ENCODE data around the gene MTERF4. TPM values are rescaled to one million over a fixed set of nuclear protein-coding genes. Genes with fewer than 3 reads are reported as not detected.

The MTERF4 gene, protein sequence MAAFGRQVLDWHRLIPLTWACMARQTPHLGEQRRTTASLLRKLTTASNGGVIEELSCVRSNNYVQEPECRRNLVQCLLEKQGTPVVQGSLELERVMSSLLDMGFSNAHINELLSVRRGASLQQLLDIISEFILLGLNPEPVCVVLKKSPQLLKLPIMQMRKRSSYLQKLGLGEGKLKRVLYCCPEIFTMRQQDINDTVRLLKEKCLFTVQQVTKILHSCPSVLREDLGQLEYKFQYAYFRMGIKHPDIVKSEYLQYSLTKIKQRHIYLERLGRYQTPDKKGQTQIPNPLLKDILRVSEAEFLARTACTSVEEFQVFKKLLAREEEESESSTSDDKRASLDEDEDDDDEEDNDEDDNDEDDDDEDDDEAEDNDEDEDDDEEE
- total RNA-seq, result 10 to 100 TPM; 27.3 to 39.0 (median 32.6) TPM
- polyA plus RNA-seq, result 10 to 100 TPM; 31.8 to 48.0 (median 32.8) TPM
- long read RNA-seq, donor 1, transcript MTERF4-202 (4 exons, 1,637 nt), result major isoform, 29 of 38 reads
- long read RNA-seq, donor 1, partial matches to known transcripts, result 0 of 38 reads
- long read RNA-seq, donor 1, other reads (novel, unspliced or antisense), result 7 of 38 reads
- long read RNA-seq, donor 2, full-length matches to known transcripts, result 52 of 60 reads
- long read RNA-seq, donor 2, partial matches to known transcripts, result 1 of 60 reads
- long read RNA-seq, donor 2, other reads (novel, unspliced or antisense), result 7 of 60 reads

DNA sequence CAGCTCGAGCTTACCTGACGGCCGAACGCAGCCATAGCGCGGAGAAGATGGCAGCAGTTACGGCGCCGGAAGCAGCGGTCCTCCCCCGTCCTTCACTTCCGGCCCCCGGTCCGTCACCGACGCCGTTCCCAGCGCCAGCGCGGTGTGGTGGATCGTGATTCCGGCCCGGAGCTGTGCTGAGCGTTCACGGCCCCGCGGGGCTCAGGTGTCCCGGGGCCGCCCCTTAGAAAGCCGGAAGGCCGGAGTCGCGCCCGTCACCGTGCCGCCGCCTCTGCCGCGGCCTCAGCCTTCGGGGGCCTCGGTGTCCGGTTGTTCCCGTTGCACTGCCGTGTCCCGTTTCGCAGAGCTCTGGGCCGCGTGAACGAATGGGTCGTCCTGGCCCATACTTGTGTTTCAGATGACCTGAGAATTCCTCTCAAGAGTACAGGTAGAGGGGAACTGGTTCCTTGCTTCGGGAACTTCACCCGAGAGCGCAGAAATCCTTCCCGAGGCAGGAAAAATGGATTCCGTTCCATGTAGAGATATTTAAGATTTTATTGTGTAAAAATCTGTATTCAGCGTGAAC is at the start of gene MTERF4:
Gene MTERF4, minus strand, starts transcription at position 49 of the 565 bp plus-strand sequence. Its CDS starts 14 bp downstream, at position 35.
- Histone ChIP-seq H3K4me1 (peaks cover 27% of the 10 kb centered on the region), H3K36me3 (ENCODE audit: insufficient read depth in 1 of 2, low read depth in 1 of 2) (peaks cover 3 to 33% of the 10 kb centered on the region in 2 donors), H3K27me3 (ENCODE audit: insufficient read depth in 3 of 3, low read length in 2 of 3) (no peaks in the 10 kb centered on the region), H3K9me3 (no peaks in the 10 kb centered on the region), H3K4me3 (peak within 1 kb of the TSS; percentile 81), H3K27ac (peak within 1 kb of the TSS; percentile 88)
- DNase-seq, result peak; percentile 88 to 95
- ATAC-seq, result peak; percentile 98 to 99 (median 98)
- intact Hi-C loops (cut with DNase I), result loop anchor here in 1 of 2 donors (5.0 kb wide), 2 partner anchors 50 to 115 kb away; partner anchors contain the start of gene PPP1R7
- TF ChIP-seq, protein P1, sequence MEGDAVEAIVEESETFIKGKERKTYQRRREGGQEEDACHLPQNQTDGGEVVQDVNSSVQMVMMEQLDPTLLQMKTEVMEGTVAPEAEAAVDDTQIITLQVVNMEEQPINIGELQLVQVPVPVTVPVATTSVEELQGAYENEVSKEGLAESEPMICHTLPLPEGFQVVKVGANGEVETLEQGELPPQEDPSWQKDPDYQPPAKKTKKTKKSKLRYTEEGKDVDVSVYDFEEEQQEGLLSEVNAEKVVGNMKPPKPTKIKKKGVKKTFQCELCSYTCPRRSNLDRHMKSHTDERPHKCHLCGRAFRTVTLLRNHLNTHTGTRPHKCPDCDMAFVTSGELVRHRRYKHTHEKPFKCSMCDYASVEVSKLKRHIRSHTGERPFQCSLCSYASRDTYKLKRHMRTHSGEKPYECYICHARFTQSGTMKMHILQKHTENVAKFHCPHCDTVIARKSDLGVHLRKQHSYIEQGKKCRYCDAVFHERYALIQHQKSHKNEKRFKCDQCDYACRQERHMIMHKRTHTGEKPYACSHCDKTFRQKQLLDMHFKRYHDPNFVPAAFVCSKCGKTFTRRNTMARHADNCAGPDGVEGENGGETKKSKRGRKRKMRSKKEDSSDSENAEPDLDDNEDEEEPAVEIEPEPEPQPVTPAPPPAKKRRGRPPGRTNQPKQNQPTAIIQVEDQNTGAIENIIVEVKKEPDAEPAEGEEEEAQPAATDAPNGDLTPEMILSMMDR (IDR thresholded peaks at IDR 0.05), result no peak
- 0 to 1% (median 0%) methylated on average over 52 to 56 of the region's 56 CpGs for WGBS, 3 donors

DNA sequence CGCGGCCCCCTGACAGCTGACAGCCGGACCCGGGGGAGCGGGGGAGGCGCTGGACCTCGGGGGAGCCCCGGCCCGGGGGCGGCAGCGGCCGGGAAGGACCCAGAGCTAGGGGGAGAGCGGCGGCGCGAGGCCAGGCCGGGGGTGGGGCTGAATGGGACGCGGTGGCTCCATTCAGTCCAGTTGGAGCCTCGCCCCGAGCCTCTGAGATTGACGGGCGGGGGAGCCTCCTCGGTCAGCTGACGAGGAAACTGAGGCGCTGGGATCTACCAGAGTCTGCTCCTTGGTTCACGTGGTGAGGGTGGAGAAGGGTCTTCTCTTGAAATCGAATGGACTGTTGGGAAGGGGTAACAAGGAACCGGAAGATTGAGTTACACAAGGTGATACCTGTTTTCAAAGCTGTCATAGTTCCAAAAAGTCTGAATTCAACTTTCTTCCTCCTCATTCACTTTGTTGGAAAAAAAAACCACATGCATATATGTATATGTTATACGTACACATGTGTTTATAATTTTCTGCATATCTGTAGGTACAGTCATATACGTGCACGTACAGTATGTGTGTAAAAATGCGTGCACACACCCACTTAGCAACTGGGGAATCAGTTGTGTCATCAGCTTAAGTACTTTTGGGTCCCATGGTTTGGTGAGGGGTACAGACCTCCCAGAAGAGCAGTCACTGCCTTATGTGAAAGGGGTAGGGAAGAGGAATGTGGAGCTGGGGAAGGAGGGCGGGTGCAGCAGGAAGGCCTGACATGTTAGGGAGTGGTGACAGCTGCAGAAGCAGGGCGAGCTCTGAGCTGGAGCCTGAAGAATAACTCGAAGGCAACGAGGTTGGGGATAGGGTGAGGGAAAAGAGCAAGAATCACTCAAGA is 48.8 kb upstream of the MTERF4 start:
- intact Hi-C loops (cut with DNase I), result loop anchor here in 1 of 2 donors (5.0 kb wide), 1 partner anchor 49 kb away; the partner anchor contains the start of gene MTERF4
- WGBS, 3 donors, result 7 to 9% (median 8%) methylated on average over 31 to 37 of the region's 37 CpGs
- H3K4me3 ChIP-seq, result peak overlapping the region; percentile 96
- no peaks in the 10 kb centered on the region for H3K9me3 ChIP-seq
- ATAC-seq, result peak in 3 of 4 donors; percentile 15 to 34 (median 28)
- peaks cover 0 to 4% (median 0%) of the 10 kb centered on the region in 3 donors for H3K27me3 ChIP-seq (ENCODE audit: insufficient read depth in 3 of 3, low read length in 2 of 3)
- peak in 1 of 2 donors; percentile 30 for DNase-seq
- H3K36me3 ChIP-seq (ENCODE audit: insufficient read depth in 1 of 2, low read depth in 1 of 2), result peaks cover 0 to 21% of the 10 kb centered on the region in 2 donors
- H3K27ac ChIP-seq, result peak overlapping the region; percentile 89
- TF ChIP-seq, protein P1 (IDR thresholded peaks at IDR 0.05), result no peak
- H3K4me1 ChIP-seq, result peaks cover 14% of the 10 kb centered on the region

DNA sequence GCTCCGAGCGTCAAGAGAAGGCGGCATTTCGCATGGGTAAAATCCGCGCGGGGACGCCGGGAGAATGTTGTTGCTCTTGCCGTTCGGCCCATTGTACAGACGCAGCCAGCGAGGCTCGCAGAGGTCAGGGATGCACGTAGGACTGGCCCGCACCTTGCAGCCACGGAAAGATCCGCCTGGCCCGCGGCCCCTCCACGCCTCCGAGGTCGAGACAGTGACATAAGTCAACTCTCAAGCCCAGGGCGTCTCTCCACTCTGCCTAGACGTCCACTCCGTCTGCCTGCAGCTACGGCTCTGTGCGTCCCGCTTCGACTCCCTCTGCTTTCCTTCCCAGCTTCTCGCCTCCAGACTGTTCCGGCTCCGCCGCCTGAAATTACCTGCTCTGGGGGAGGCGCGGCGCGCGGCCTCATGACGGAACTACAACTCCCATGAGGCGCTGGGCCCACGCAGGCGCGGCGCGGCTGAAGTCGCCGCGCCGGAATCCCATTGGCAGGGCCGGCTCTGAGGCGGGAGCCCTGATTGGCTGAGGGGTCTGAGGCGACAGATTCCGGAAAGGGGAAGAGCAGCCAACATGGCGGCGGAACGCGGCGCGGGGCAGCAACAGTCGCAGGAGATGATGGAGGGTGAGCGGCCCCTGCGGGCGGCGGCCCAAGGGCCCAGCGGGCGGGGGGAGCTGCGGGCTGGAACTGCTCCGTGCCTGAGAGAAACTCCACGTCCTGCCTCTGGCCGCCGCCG is 48.0 kb upstream of the MTERF4 start, which contains the start of gene PPP1R7:
Gene PPP1R7, plus strand, starts transcription at position 543 of the 735 bp plus-strand sequence. Its CDS starts 29 bp downstream, at position 572.
- peak within 1 kb of the TSS; percentile 96 for H3K4me3 ChIP-seq
- TF ChIP-seq, protein P1 (IDR thresholded peaks at IDR 0.05), result no peak

More for the DNA sequence above, 48.0 kb upstream of the MTERF4 start, which contains the start of gene PPP1R7:
- DNase-seq (peak; percentile 95 to 97), ATAC-seq (peak; percentile 95 to 97 (median 96))
- 0% methylated on average over 65 to 73 of the region's 73 CpGs for WGBS, 3 donors
- Histone ChIP-seq H3K9me3 (no peaks in the 10 kb centered on the region), H3K36me3 (ENCODE audit: insufficient read depth in 1 of 2, low read depth in 1 of 2) (peaks cover 0 to 15% of the 10 kb centered on the region in 2 donors), H3K27ac (peak within 1 kb of the TSS; percentile 89), H3K27me3 (ENCODE audit: insufficient read depth in 3 of 3, low read length in 2 of 3) (peaks cover 0 to 4% (median 0%) of the 10 kb centered on the region in 3 donors), H3K4me1 (peaks cover 14% of the 10 kb centered on the region)
- intact Hi-C loops (cut with DNase I), result loop anchor here (5.0 kb wide), 2 partner anchors 43 to 48 kb away; partner anchors contain the start of gene MTERF4 (in 1 of the 2)
